Mesenchymal stem cell (in vitro differentiated cells and primary cell): ENCODE results near the gene PKNOX2.

Source experiments
- DNase-seq: peaks from one replicate; pipeline ENCODE4 v3.0.0-alpha.2; 2013
- H2AFZ ChIP-seq: one replicate; pipeline ENCODE4 v1.6.1; 2013; ENCODE audit warnings: low read depth, mild to moderate bottlenecking, control low read depth, inconsistent platforms, low read length, moderate library complexity
- H2AK5ac ChIP-seq: 2 replicates; pipeline ENCODE4 v1.6.1; 2013; ENCODE audit warnings: low read length, moderate library complexity, mild to moderate bottlenecking, inconsistent platforms; ENCODE audit not compliant: severe bottlenecking
- H2BK120ac ChIP-seq: one replicate; pipeline ENCODE4 v1.6.1; 2013; ENCODE audit warnings: low read depth, mild to moderate bottlenecking, inconsistent platforms, low read length, moderate library complexity
- H2BK12ac ChIP-seq, 2 experiments: one replicate each; pipeline ENCODE4 v1.6.1; 2013; ENCODE audit warnings: inconsistent platforms in 2 of 2, low read length in 2 of 2, mild to moderate bottlenecking in 2 of 2, moderate library complexity in 2 of 2, control low read depth in 1 of 2
- H2BK15ac ChIP-seq: one replicate; pipeline ENCODE4 v1.6.1; 2013; ENCODE audit warnings: mild to moderate bottlenecking, low read depth, inconsistent platforms; ENCODE audit not compliant: poor library complexity, severe bottlenecking
- H2BK5ac ChIP-seq: 2 replicates; pipeline ENCODE4 v1.6.1; 2013; ENCODE audit warnings: low read depth, mild to moderate bottlenecking, low read length, control low read depth, inconsistent platforms; ENCODE audit not compliant: poor library complexity, severe bottlenecking
- H3K14ac ChIP-seq, 2 experiments: one replicate each; pipeline ENCODE4 v1.6.1; 2013; ENCODE audit warnings: inconsistent platforms in 2 of 2, low read length in 2 of 2, control low read depth in 1 of 2, mild to moderate bottlenecking in 1 of 2, moderate library complexity in 1 of 2
- H3K18ac ChIP-seq, 2 experiments: one replicate each; pipeline ENCODE4 v1.6.1; 2013; ENCODE audit warnings: inconsistent platforms in 2 of 2, low read length in 2 of 2, control low read depth in 1 of 2, low read depth in 1 of 2, mild to moderate bottlenecking in 1 of 2
- H3K23ac ChIP-seq, 2 experiments: one replicate each; pipeline ENCODE4 v1.6.1; 2013; ENCODE audit warnings: inconsistent platforms in 2 of 2, low read length in 2 of 2, mild to moderate bottlenecking in 2 of 2, moderate library complexity in 2 of 2, control low read depth in 1 of 2
- H3K27ac ChIP-seq: 2 replicates; pipeline ENCODE4 v1.5.1; 2013; ENCODE audit warnings: mild to moderate bottlenecking, moderate library complexity, low read length, control low read depth, inconsistent platforms; ENCODE audit not compliant: poor library complexity, severe bottlenecking
- H3K27me3 ChIP-seq, 2 experiments: 2 replicates each; pipeline versions ENCODE4 v1.6.1 to v1.7.0; 2013; ENCODE audit warnings: low read length in 2 of 2, mild to moderate bottlenecking in 2 of 2, moderate library complexity in 2 of 2, control low read depth in 1 of 2, inconsistent platforms in 1 of 2; ENCODE audit not compliant: control insufficient read depth in 1 of 2, insufficient read depth in 1 of 2
- H3K36me3 ChIP-seq, 2 experiments: 2 replicates each; pipeline versions ENCODE4 v1.6.1 to v1.7.0; 2013; ENCODE audit warnings: low read length in 2 of 2, control low read depth in 1 of 2, inconsistent platforms in 1 of 2, low read depth in 1 of 2, mild to moderate bottlenecking in 1 of 2; ENCODE audit not compliant: insufficient read depth in 2 of 2, control insufficient read depth in 1 of 2
- H3K4ac ChIP-seq, 2 experiments: one replicate each; pipeline ENCODE4 v1.6.1; 2013; ENCODE audit warnings: inconsistent platforms in 2 of 2, low read length in 2 of 2, mild to moderate bottlenecking in 2 of 2, moderate library complexity in 2 of 2, control low read depth in 1 of 2, low read depth in 1 of 2
- H3K4me1 ChIP-seq: 2 replicates; pipeline ENCODE4 v1.6.1; 2013; ENCODE audit warnings: low read depth, low read length, control low read depth; ENCODE audit not compliant: control insufficient read depth, insufficient read depth
- H3K4me2 ChIP-seq: 2 replicates; pipeline ENCODE4 v1.6.1; 2013; ENCODE audit warnings: low read length, mild to moderate bottlenecking, inconsistent platforms; ENCODE audit not compliant: poor library complexity, severe bottlenecking
- H3K4me3 ChIP-seq, 2 experiments: 2 replicates each; pipeline versions ENCODE4 v1.5.1 to v1.7.0; 2013; ENCODE audit warnings: low read length in 2 of 2, mild to moderate bottlenecking in 2 of 2, control low read depth in 1 of 2, low read depth in 1 of 2; ENCODE audit not compliant: insufficient read depth in 1 of 2
- H3K79me1 ChIP-seq: replicated peaks from 2 replicates; pipeline ENCODE4 v1.6.1; 2013; ENCODE audit warnings: mild to moderate bottlenecking, control low read depth, low read length, inconsistent platforms; ENCODE audit not compliant: poor library complexity, severe bottlenecking
- H3K9ac ChIP-seq: 2 replicates; pipeline ENCODE4 v1.7.0; 2013; ENCODE audit warnings: mild to moderate bottlenecking, low read length, moderate library complexity
- H3K9me3 ChIP-seq: 2 replicates; pipeline ENCODE4 v1.7.0; 2013; ENCODE audit warnings: mild to moderate bottlenecking, low read length; ENCODE audit not compliant: control insufficient read depth
- H4K8ac ChIP-seq: one replicate; pipeline ENCODE4 v1.6.1; 2013; ENCODE audit warnings: inconsistent platforms, mild to moderate bottlenecking, low read length, moderate library complexity
- H4K91ac ChIP-seq: one replicate; pipeline ENCODE4 v1.6.1; 2013; ENCODE audit warnings: mild to moderate bottlenecking, low read length, inconsistent platforms
- WGBS: methylation state at CpG from one replicate; pipeline ENCODE4 v1.1.7; 2013; ENCODE audit warnings: mixed read lengths; 5-methylcytosine and 5-hydroxymethylcytosine counted together

PKNOX2 gene

DNA sequence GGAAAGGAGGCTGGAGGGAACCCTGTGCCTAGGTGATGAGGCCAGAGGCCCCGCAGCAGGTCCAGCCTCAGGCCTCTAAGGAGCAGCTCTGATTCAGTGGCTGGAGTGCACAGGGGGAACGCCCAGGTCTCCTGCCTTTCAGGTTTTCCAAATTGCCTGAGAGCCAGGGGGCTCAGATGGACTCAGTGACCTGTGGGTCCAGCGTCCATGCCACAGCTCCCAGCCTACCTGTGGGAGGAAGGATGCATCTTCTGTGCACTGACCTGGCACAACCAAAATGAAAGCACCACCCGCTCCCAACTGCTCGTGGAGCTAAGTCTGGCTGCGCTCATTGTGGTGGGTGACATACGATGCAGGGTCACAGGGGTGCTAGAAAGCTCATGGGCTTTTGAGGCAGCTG is 248.7 kb downstream of the PKNOX2 start:
- Histone ChIP-seq H3K36me3 (peaks cover 0 to 70% of the 10 kb centered on the region in 2 experiments), H3K4me3 (no peak overlapping the region), H2BK12ac (no peak overlapping the region), H2BK120ac (no peak overlapping the region), H3K4ac (no peak overlapping the region), H3K27ac (no peak overlapping the region), H2BK5ac (no peak overlapping the region), H3K14ac (no peak overlapping the region), H3K9me3 (no peaks in the 10 kb centered on the region), H3K4me1 (peaks cover 3% of the 10 kb centered on the region), H3K27me3 (peaks cover 0 to 56% of the 10 kb centered on the region in 2 experiments), H2AFZ (no peak overlapping the region), H3K79me1 (peaks cover 3% of the 10 kb centered on the region), H3K23ac (no peak overlapping the region), H2AK5ac (no peak overlapping the region), H2BK15ac (no peak overlapping the region), H4K91ac (no peak overlapping the region), H3K4me2 (no peak overlapping the region), H3K18ac (no peak overlapping the region), H3K9ac (no peak overlapping the region), H4K8ac (no peak overlapping the region)
- 90% methylated on average over 7 of the region's 7 CpGs for WGBS
- DNase-seq = no peak

DNA sequence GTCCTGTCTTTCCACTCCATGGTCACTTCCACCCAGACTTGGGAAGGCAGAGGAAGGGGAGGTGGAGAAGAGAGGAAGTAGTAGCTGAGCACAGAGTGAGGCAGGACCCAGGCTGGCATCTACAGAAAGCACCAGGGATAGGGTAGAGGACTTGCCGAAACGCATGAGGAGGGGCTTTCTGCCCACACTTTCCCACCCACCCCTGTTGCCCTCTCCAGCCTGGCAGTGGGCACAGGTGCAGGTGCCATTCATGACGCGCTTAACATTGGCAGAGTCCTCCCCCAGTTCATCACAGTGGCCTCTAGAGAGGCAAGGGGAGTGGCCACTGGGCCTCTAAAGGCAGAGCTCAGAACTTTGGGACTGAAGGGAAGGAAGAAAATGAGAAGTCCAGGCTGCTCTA is 249.6 kb downstream of the PKNOX2 start:
- H3K27me3 ChIP-seq = peaks cover 0 to 47% of the 10 kb centered on the region in 2 experiments
- no peak overlapping the region for H3K18ac ChIP-seq
- H3K4me1 ChIP-seq = peaks cover 6% of the 10 kb centered on the region
- no peak overlapping the region for H3K23ac ChIP-seq
- H3K79me1 ChIP-seq = peaks cover 5% of the 10 kb centered on the region
- H3K9ac ChIP-seq = no peak overlapping the region
- 95% methylated on average over 4 of the region's 4 CpGs for WGBS
- H2BK120ac ChIP-seq = no peak overlapping the region
- H3K14ac ChIP-seq = no peak overlapping the region
- DNase-seq = no peak
- H2BK15ac ChIP-seq = no peak overlapping the region
- no peak overlapping the region for H2BK12ac ChIP-seq
- no peak overlapping the region for H3K27ac ChIP-seq
- H3K9me3 ChIP-seq = no peaks in the 10 kb centered on the region
- H3K4me3 ChIP-seq = no peak overlapping the region
- H4K91ac ChIP-seq = no peak overlapping the region
- H2AFZ ChIP-seq = no peak overlapping the region
- H2AK5ac ChIP-seq = no peak overlapping the region
- H3K36me3 ChIP-seq = peaks cover 0 to 68% of the 10 kb centered on the region in 2 experiments
- H2BK5ac ChIP-seq = no peak overlapping the region
- no peak overlapping the region for H3K4ac ChIP-seq
- H4K8ac ChIP-seq = no peak overlapping the region
- no peak overlapping the region for H3K4me2 ChIP-seq

DNA sequence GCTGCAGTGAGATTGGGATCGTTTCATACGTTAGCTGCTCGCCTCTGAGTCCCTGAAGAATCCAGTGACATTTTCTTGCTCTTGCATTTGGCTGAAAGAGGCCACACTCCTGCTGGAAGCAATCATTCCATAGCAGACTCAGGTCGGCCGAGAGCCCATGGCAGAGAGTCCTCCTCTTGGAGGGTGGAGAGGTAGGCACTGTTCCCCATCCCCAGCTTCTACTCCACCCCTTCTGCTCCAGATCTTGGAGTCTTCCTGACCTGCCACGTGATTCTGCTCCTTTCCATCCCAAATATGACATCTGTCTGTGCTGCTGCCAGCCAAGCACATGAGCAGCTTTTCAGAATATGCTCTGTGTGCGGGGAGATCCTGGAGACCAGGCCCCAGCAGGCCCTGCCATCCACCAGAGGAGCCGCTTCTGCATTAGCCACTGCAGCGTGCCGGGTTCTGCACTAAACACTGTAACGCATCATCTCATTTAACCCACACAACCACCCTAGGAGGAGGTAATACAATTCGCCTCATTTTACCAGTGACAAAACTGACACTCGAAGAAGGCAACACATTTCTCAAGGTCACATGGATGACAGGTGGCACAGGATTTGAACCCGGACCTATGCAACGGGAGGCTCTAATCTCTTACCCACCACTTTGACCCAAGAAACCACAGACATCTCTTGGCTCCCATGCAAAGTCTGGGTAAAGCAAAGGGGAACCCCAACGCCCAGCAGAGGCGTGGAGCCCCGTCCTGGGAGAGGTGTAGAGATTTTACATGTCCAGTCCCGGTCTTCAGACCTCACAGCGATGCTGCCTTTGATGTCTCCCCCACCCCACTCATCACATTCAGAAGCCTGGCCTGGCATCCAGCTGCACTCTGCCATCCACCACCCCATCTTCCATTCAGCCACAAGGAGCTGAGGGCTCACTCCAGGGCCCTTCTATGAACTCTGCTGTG is 252.7 kb downstream of the PKNOX2 start:
- Histone ChIP-seq H3K18ac (no peak overlapping the region), H3K4me3 (no peak overlapping the region), H3K79me1 (peaks cover 5% of the 10 kb centered on the region), H2BK12ac (no peak overlapping the region), H3K4me2 (no peak overlapping the region), H2BK120ac (no peak overlapping the region), H3K4me1 (peaks cover 3% of the 10 kb centered on the region), H2BK5ac (no peak overlapping the region), H2AK5ac (no peak overlapping the region), H3K27ac (no peak overlapping the region), H3K4ac (no peak overlapping the region), H2BK15ac (no peak overlapping the region), H2AFZ (no peak overlapping the region), H3K9ac (no peak overlapping the region), H3K27me3 (peaks cover 0 to 35% of the 10 kb centered on the region in 2 experiments), H3K9me3 (no peaks in the 10 kb centered on the region), H3K23ac (no peak overlapping the region), H4K91ac (no peak overlapping the region), H3K14ac (no peak overlapping the region), H4K8ac (no peak overlapping the region), H3K36me3 (peaks cover 0 to 52% of the 10 kb centered on the region in 2 experiments)
- DNase-seq = no peak
- 88% methylated on average over 19 of the region's 20 CpGs for WGBS

DNA sequence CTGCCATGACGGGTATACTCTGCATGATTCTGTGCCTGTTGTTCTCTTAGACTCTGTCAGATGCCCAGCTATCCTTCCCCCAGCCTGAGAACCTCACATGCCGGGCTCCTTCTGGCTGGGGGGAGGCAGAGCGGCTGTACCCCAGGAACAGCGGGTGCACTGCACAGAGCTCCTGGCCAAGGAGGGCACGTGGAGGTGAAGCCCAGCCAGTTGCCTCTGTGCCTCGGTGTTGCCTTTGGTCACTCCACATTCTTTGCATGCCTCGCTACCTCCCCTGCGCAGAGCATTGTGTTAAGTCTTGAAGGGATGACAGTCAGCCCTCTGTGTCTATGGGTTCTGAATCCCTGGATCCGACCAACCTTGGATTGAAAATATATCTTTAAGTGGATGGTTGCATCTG is 253.8 kb downstream of the PKNOX2 start:
- WGBS = 84% methylated on average over 9 of the region's 9 CpGs
- H4K91ac ChIP-seq = no peak overlapping the region
- H2BK15ac ChIP-seq = no peak overlapping the region

More for the DNA sequence above, 253.8 kb downstream of the PKNOX2 start:
- Histone ChIP-seq H2BK5ac (no peak overlapping the region), H3K79me1 (peaks cover 5% of the 10 kb centered on the region), H3K4me2 (no peak overlapping the region), H3K36me3 (peaks cover 0 to 44% of the 10 kb centered on the region in 2 experiments), H2AFZ (no peak overlapping the region), H3K9ac (no peak overlapping the region), H3K14ac (no peak overlapping the region), H3K4me1 (peaks cover 3% of the 10 kb centered on the region), H2AK5ac (no peak overlapping the region), H3K27ac (no peak overlapping the region), H3K9me3 (no peaks in the 10 kb centered on the region), H3K18ac (no peak overlapping the region), H3K4me3 (no peak overlapping the region), H3K23ac (no peak overlapping the region), H3K4ac (no peak overlapping the region), H2BK120ac (no peak overlapping the region), H2BK12ac (no peak overlapping the region), H3K27me3 (peaks cover 0 to 38% of the 10 kb centered on the region in 2 experiments), H4K8ac (no peak overlapping the region)
- no peak for DNase-seq
